Upper lobe of right lung (tissue), 1 donor: ENCODE measurements around the gene SCO2. TPM values are rescaled to one million over a fixed set of nuclear protein-coding genes. Genes with fewer than 3 reads are reported as not detected.

Experiments used
- ATAC-seq: fragments of 200-7000 bp; cut with Tn5 transposase; one replicate; pipeline ENCODE4 v1.9.1; 2020; ENCODE audit warnings: mild to moderate bottlenecking, moderate library complexity
- DNase-seq: peaks from one replicate; pipeline ENCODE4 v3.0.0-alpha.2; 2020
- H3K27ac ChIP-seq: fragments of 200-600 bp; one replicate; pipeline ENCODE4 v1.8.0; 2022
- H3K27me3 ChIP-seq: fragments of 200-600 bp; one replicate; pipeline ENCODE4 v1.8.0; 2022; ENCODE audit warnings: mild to moderate bottlenecking
- H3K36me3 ChIP-seq: fragments of 200-600 bp; one replicate; pipeline ENCODE4 v1.8.0; 2022
- H3K4me1 ChIP-seq: fragments of 200-600 bp; one replicate; pipeline ENCODE4 v1.8.0; 2022
- H3K4me3 ChIP-seq: fragments of 200-600 bp; one replicate; pipeline ENCODE4 v1.8.0; 2022; ENCODE audit warnings: mild to moderate bottlenecking
- H3K9me3 ChIP-seq: fragments of 200-600 bp; one replicate; pipeline ENCODE4 v1.8.0; 2022
- intact Hi-C: fragments of 100-400 bp; cut with DNase I; formaldehyde crosslinking; loops from one replicate; pipeline ENCODE4 v1.11.0; 2022
- total RNA-seq: library from RNA; stranded (reverse); fragmentation: NEBNext Ultra II Directional; extraction: Animal tissue kit (Norgen Biotek cat#: 25700); gene quantifications from one replicate; pipeline ENCODE4 v1.2.1, GENCODE V29; 2021
- TF ChIP-seq, protein P1 (sequence below): fragments of 200-600 bp; IDR thresholded peaks from one replicate; pipeline ENCODE4 v1.8.0; 2022; ENCODE audit warnings: antibody characterized with exemption
- donor health status: DM: no; HTN: yes; CAD: no; lungs with severe emphysema.

The SCO2 gene
- total RNA-seq, 1 donor from 2014 or later = 3.1 TPM

DNA sequence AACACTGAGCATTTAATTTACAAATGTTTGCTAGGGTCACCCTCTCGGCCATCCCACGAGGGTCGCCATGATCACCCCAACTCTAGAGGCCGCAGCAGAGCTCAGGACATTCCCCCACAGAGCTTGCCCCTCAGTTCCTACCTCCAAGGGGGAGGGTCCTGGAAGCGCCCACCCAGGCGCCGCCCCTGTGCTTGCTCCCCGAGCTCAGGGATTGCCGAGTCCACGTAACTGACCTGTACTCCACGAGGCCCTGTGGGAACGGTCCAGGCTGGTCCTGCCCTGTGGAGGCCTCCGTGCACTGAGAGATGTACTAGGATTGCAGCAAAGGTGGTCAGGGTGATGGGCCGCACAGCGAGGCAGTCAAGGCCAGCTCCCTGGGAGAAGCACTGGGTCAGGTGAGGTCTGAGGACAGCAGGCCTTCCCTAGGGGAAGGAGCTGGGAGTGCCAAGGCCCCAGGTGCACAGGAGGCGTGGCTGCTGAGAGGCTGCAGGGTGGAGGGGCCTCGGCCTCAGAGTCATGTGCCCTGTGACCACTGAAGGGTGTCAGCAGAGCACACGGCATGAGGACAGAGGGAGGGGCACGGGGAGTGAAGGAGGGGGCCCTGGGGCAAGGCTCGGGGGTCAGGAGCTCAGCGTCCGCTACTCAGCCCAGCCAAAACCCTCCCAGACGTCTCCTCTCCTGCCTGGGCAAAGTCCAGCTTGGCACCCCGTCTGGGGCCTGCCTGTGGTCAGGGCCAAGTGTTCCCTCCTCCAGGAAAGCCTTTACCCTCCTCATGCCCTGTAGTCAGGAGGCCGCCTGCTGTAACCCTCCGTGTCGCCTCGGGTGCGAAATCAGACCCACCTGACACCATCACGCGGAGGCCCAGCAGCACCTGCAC is 41.2 kb downstream of the SCO2 start:
- ATAC-seq = peak; percentile 4
- Histone ChIP-seq H3K9me3 (no peaks in the 10 kb centered on the region), H3K27ac (no peak overlapping the region), H3K27me3 (peaks cover 31% of the 10 kb centered on the region), H3K4me3 (no peak overlapping the region), H3K4me1 (peaks cover 6% of the 10 kb centered on the region), H3K36me3 (no peaks in the 10 kb centered on the region)
- TF ChIP-seq, protein P1, sequence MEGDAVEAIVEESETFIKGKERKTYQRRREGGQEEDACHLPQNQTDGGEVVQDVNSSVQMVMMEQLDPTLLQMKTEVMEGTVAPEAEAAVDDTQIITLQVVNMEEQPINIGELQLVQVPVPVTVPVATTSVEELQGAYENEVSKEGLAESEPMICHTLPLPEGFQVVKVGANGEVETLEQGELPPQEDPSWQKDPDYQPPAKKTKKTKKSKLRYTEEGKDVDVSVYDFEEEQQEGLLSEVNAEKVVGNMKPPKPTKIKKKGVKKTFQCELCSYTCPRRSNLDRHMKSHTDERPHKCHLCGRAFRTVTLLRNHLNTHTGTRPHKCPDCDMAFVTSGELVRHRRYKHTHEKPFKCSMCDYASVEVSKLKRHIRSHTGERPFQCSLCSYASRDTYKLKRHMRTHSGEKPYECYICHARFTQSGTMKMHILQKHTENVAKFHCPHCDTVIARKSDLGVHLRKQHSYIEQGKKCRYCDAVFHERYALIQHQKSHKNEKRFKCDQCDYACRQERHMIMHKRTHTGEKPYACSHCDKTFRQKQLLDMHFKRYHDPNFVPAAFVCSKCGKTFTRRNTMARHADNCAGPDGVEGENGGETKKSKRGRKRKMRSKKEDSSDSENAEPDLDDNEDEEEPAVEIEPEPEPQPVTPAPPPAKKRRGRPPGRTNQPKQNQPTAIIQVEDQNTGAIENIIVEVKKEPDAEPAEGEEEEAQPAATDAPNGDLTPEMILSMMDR = no peak
- intact Hi-C loops = no loop called here
- DNase-seq = peak; percentile 64

DNA sequence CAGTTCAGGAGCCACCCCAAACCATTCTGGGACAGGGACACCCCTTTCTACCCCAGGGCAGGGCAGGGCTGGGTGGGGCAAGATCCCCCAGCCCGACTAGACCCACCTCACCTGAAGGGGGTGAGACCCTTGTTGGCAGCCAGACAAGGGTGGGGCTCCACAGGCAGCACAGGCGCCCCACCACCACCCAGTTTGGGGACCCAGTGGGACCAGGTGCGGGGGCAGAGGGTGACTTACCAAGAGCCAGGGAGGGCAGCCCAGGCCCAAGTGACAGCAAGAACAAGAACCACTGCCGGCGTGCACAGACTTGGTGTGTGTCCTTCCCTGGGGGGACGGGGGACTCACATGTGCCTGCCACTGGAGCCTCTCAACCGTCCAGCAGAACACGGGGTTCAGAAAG is 41.8 kb downstream of the SCO2 start:
- H3K27me3 ChIP-seq = peaks cover 31% of the 10 kb centered on the region

DNA sequence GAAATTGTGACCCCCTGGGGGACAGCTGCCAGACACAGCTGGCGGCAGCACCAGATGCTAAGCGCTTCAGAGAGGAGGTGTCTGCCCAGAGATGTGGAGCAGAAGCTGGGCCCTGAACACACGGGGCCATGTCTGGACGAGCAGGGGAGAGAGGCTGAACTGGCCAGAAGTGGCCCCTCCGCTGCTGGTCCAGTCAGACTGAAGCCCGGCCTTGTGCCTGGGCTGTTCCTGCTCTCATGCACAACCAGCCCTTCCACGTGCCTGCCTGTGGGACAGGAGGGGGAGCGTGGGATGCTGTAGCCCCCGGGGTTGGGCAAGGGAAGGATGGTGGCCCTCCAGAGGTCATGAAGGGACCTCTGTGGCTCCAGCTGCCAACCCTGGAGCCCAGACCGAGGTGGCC is 42.3 kb downstream of the SCO2 start:
- TF ChIP-seq, protein P1 = no peak
- intact Hi-C loops = no loop called here
- ATAC-seq (no peak), DNase-seq (peak; percentile 61)
- Histone ChIP-seq H3K9me3 (no peaks in the 10 kb centered on the region), H3K4me1 (peaks cover 6% of the 10 kb centered on the region), H3K27me3 (peaks cover 31% of the 10 kb centered on the region), H3K4me3 (no peak overlapping the region), H3K36me3 (no peaks in the 10 kb centered on the region), H3K27ac (no peak overlapping the region)

More for the DNA sequence above, 41.8 kb downstream of the SCO2 start:
- Histone ChIP-seq H3K4me3 (no peak overlapping the region), H3K4me1 (peaks cover 6% of the 10 kb centered on the region), H3K36me3 (no peaks in the 10 kb centered on the region), H3K27ac (no peak overlapping the region), H3K9me3 (no peaks in the 10 kb centered on the region)
- DNase-seq (peak; percentile 60), ATAC-seq (no peak)
- TF ChIP-seq, protein P1 = no peak
- intact Hi-C loops = no loop called here

DNA sequence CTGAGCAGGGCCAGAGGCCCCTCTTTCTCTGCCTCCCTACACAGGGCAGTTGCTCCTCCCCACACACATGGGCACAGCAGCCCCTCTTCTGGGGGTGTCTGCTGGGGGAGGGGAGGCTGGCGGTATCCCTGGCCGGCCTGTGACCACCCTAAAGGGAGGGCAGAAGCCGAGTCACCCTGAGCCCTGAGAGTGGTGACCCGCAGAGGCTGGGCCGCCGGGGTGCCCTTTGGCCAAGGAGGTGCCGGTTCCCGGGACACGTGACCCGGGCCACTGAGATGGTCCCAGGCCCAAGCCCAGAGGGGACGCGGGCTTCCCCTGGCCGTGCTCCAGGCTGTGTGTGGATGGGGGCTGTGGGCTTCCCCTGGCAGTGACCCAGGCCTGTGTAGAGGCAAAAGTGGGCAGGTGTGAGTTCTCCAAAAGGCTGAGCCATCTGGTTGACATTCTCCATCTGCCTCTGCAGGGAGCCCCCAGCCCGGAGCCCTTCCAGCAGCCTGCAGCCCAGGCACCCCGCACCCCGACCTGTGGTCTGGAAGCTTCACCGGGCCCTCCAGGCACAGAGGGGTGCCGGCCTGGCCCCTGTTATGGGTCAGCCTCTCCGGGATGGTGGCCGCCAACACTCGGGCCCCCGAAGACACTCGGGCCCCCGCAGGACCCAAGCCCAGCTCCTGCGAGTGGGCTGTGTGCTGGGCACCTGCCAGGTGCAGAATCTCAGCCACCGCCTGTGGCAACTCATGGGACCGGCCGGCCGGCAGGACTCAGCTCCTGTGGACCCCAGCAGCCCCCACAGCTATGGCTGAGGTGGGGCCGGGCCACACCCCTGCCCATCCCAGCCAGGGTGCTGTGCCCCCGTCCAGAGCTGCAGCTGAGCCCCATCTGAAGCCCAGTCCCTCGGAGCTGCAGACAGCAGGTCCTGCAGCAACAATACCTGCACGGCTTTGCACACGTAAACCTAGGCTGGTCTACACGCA is 43.0 kb downstream of the SCO2 start:
- Histone ChIP-seq H3K36me3 (no peaks in the 10 kb centered on the region), H3K4me1 (peaks cover 6% of the 10 kb centered on the region), H3K9me3 (no peaks in the 10 kb centered on the region), H3K27ac (no peak overlapping the region), H3K27me3 (peaks cover 31% of the 10 kb centered on the region), H3K4me3 (peak overlapping the region; percentile 54)
- ATAC-seq (no peak), DNase-seq (peak; percentile 64)
- intact Hi-C loops = no loop called here
- TF ChIP-seq, protein P1 = no peak

DNA sequence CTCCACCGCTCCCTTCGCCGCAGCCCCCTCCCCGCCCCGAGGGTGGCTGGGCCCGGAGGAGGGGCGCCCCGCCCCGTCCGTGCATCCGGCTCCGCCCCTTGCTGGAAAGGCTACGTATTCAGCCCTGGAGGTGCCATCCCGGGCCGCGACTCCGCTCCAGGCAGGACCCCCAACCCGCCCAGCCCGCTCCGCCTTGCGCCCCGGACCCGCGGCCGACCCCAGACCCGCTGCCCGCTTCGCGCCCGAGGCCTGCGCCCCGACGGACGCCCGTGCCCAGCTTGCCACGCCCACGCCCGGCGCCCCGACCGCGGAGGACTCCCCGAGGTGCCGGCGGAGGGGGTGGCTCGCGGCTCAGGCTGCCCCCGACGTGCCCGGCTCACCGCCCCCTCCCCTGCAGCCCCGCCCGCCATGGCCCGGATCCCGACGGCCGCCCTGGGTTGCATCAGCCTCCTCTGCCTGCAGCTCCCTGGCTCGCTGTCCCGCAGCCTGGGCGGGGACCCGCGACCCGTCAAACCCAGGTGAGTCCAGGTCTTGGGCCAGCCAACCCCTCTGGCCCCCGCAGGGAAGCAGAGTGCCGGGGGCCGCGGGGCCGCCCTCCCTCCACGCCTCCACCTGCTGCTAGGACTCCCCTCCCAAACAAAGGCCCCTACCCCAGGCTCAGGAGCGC is 43.8 kb downstream of the SCO2 start, which contains the start of gene ADM2:
TSS of gene ADM2 (plus strand) at position 104 of the 667 bp plus-strand sequence. CDS start at position 409, 305 bp downstream.
- peak; percentile 77 for DNase-seq
- intact Hi-C loops = no loop called here
- peak; percentile 66 for ATAC-seq

More for the DNA sequence above, 43.8 kb downstream of the SCO2 start, which contains the start of gene ADM2:
- TF ChIP-seq, protein P1 = no peak
- Histone ChIP-seq H3K9me3 (no peaks in the 10 kb centered on the region), H3K4me1 (peaks cover 6% of the 10 kb centered on the region), H3K27ac (no peak within 1 kb of the TSS), H3K4me3 (peak within 1 kb of the TSS; percentile 54), H3K36me3 (no peaks in the 10 kb centered on the region), H3K27me3 (peaks cover 31% of the 10 kb centered on the region)
